IPS DF 6.9 (cell line): ENCODE results near the gene ABCA8.
"Not testable (repeated sequence)": the region's sequence is repeated elsewhere in the genome, so short reads cannot be mapped to it uniquely, and the experiment has no call there.

Source experiments
- DNase-seq: peaks from one replicate; pipeline ENCODE4 v3.0.0-alpha.2; 2013; ENCODE audit warnings: low read depth, low spot score
- H3K27ac ChIP-seq: one replicate; pipeline ENCODE4 v1.5.1; 2013; ENCODE audit warnings: low read length, control low read depth
- H3K27me3 ChIP-seq: 2 replicates; pipeline ENCODE4 v1.6.1; 2013; ENCODE audit warnings: mild to moderate bottlenecking, low read length; ENCODE audit not compliant: control insufficient read depth, insufficient read depth
- H3K36me3 ChIP-seq: 2 replicates; pipeline ENCODE4 v1.6.1; 2013; ENCODE audit warnings: low read length; ENCODE audit not compliant: control insufficient read depth, insufficient read depth
- H3K4me1 ChIP-seq: 2 replicates; pipeline ENCODE4 v1.6.1; 2013; ENCODE audit warnings: low read length; ENCODE audit not compliant: control insufficient read depth, insufficient read depth
- H3K4me3 ChIP-seq: 2 replicates; pipeline ENCODE4 v1.5.1; 2013; ENCODE audit warnings: mild to moderate bottlenecking, low read length
- H3K9me3 ChIP-seq: 2 replicates; pipeline ENCODE4 v1.6.1; 2013; ENCODE audit warnings: low read length, inconsistent platforms; ENCODE audit not compliant: control insufficient read depth, insufficient read depth
- WGBS: extraction: QIAGEN DNeasy Blood & Tissue Kit; methylation state at CpG from one replicate; pipeline ENCODE4 v1.1.7; 2013; ENCODE audit warnings: mixed read lengths, missing lambda C conversion rate; ENCODE audit not compliant: insufficient read length, insufficient coverage; 5-methylcytosine and 5-hydroxymethylcytosine counted together

ABCA8 gene

GRCh38 chr17:68829211-68829610 lies 126.0 kb downstream of the ABCA8 start:
- H3K4me3 ChIP-seq = no peak overlapping the region
- no peaks in the 10 kb centered on the region for H3K4me1 ChIP-seq
- H3K36me3 ChIP-seq = no peaks in the 10 kb centered on the region
- DNase-seq = no peak
- WGBS = no CpG with 5 or more reads among the region's 4 CpGs
- H3K9me3 ChIP-seq = no peaks in the 10 kb centered on the region
- no peaks in the 10 kb centered on the region for H3K27me3 ChIP-seq
- H3K27ac ChIP-seq = no peak overlapping the region

DNA sequence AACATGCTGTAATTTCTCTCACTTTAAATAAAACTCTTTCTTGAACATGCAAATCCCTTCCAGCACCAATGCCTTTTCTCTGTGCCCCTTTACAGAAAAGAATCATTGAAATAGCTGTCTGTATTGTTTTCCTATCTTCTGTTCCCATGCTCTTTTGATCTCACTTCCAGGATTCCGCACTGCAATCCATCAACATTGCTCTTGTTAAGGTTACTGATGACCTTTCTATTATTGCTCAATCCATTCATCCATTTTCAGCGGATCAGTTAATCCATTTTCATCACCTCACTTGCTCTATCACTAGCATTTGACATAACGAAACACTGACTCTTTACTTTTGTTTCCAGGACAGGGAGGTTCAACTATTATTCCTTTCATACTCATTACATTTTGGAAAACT lies 130.5 kb downstream of the ABCA8 start:
- no peaks in the 10 kb centered on the region for H3K27me3 ChIP-seq
- H3K36me3 ChIP-seq = no peaks in the 10 kb centered on the region
- no peak for DNase-seq
- H3K4me1 ChIP-seq = no peaks in the 10 kb centered on the region
- no peak overlapping the region for H3K4me3 ChIP-seq
- no peak overlapping the region for H3K27ac ChIP-seq
- H3K9me3 ChIP-seq = no peaks in the 10 kb centered on the region
- no CpG with 5 or more reads among the region's 3 CpGs for WGBS

DNA sequence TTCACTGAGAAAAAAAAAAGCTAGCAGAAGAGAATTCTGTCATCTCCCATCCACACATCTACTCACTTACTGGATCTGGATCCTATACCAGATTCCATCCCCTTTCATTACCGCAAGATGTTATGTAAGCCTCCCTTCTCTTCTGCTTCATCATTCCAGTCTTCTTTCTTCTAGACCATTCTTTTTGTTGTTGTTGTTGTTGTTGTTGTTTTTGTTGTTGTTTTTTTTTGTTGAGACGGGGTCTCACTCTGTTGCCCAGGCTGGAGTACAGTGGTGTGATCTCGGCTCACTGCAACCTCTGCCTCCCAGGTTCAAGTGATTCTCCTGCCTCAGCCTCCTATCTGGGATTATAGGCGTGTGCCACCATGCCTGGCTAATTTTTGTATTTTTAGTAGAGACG lies 131.0 kb downstream of the ABCA8 start:
- WGBS = no CpG with 5 or more reads among the region's 5 CpGs
- DNase-seq, H3K27me3 ChIP-seq, H3K36me3 ChIP-seq, H3K4me1 ChIP-seq, H3K27ac ChIP-seq, H3K9me3 ChIP-seq, H3K4me3 ChIP-seq: not testable (repeated sequence)

GRCh38 chr17:68822719-68823289 lies 132.4 kb downstream of the ABCA8 start:
- DNase-seq = no peak
- H3K27ac ChIP-seq = no peak overlapping the region
- H3K4me1 ChIP-seq = no peaks in the 10 kb centered on the region
- no peaks in the 10 kb centered on the region for H3K36me3 ChIP-seq
- H3K9me3 ChIP-seq = no peaks in the 10 kb centered on the region
- no CpG with 5 or more reads among the region's 3 CpGs for WGBS
- H3K4me3 ChIP-seq = no peak overlapping the region
- no peaks in the 10 kb centered on the region for H3K27me3 ChIP-seq

- WGBS = no CpG with 5 or more reads among the region's 3 CpGs
- Histone ChIP-seq H3K9me3 (no peaks in the 10 kb centered on the region), H3K4me1 (no peaks in the 10 kb centered on the region), H3K27me3 (no peaks in the 10 kb centered on the region), H3K27ac (no peak overlapping the region), H3K4me3 (no peak overlapping the region), H3K36me3 (no peaks in the 10 kb centered on the region)
- no peak for DNase-seq
Observed at GRCh38 chr17:68821860-68822696, 133.1 kb downstream of the ABCA8 start.

- no CpG with 5 or more reads among the region's 8 CpGs for WGBS
- H3K27me3 ChIP-seq = no peaks in the 10 kb centered on the region
- H3K4me3 ChIP-seq = no peak overlapping the region
- no peaks in the 10 kb centered on the region for H3K9me3 ChIP-seq
- H3K4me1 ChIP-seq = no peaks in the 10 kb centered on the region
- no peak overlapping the region for H3K27ac ChIP-seq
- no peak for DNase-seq
- no peaks in the 10 kb centered on the region for H3K36me3 ChIP-seq
Observed at GRCh38 chr17:68820825-68821481, 134.2 kb downstream of the ABCA8 start.

DNA sequence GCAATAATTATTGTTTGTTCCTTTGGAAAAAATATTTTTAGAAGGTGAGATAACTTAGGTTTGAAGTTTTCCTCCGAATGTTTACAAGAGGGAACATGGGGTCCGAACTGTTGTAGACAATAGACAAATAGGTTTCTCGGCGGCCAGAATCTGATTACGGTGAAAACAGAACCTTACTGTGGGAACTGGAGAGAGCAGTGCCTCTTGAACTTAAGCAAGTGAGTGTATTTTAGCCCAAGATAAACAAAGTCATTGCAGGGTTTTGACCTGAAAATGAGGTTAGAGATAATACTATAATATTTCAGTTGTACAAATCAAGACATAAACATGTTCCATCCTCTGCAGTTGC lies 134.7 kb downstream of the ABCA8 start:
- Histone ChIP-seq H3K4me3 (no peak overlapping the region), H3K4me1 (no peaks in the 10 kb centered on the region), H3K27ac (no peak overlapping the region), H3K27me3 (no peaks in the 10 kb centered on the region), H3K36me3 (no peaks in the 10 kb centered on the region), H3K9me3 (no peaks in the 10 kb centered on the region)
- WGBS = no CpG with 5 or more reads among the region's 5 CpGs
- DNase-seq = no peak

- Histone ChIP-seq H3K4me1 (no peaks in the 10 kb centered on the region), H3K27ac (no peak overlapping the region), H3K4me3 (no peak overlapping the region), H3K36me3 (no peaks in the 10 kb centered on the region), H3K27me3 (no peaks in the 10 kb centered on the region), H3K9me3 (no peaks in the 10 kb centered on the region)
- WGBS = no CpG with 5 or more reads among the region's 5 CpGs
- no peak for DNase-seq
Observed at GRCh38 chr17:68819465-68819864, 135.7 kb downstream of the ABCA8 start.
